ENCODE results near the gene STX8.

The STX8 gene

GRCh38 chr17:9522074-9522473 is 53.5 kb downstream of the STX8 start:
- FAIRE-seq (peak; percentile 50), DNase-seq (ENCODE audit: insufficient read length) (no peak)
- TF ChIP-seq POLR2AphosphoS5 (IDR thresholded peaks at IDR 0.05; ENCODE audit: low read depth, low read length) (no peak), TAF1 (IDR thresholded peaks at IDR 0.05; ENCODE audit: borderline replicate concordance, low read depth, low read length) (no peak), POLR2A (IDR thresholded peaks at IDR 0.05; ENCODE audit: low read depth, low read length) (no peak)

GRCh38 chr17:9521062-9521461 is 54.6 kb downstream of the STX8 start:
- DNase-seq (ENCODE audit: insufficient read length) (no peak), FAIRE-seq (no peak)
- TF ChIP-seq POLR2A (IDR thresholded peaks at IDR 0.05; ENCODE audit: low read depth, low read length) (no peak), TAF1 (IDR thresholded peaks at IDR 0.05; ENCODE audit: borderline replicate concordance, low read depth, low read length) (no peak), POLR2AphosphoS5 (IDR thresholded peaks at IDR 0.05; ENCODE audit: low read depth, low read length) (no peak)

GRCh38 chr17:9520649-9521048 is 55.0 kb downstream of the STX8 start:
- DNase-seq (ENCODE audit: insufficient read length) (no peak), FAIRE-seq (no peak)
- TF ChIP-seq POLR2A (IDR thresholded peaks at IDR 0.05; ENCODE audit: low read depth, low read length): no peak
- no peak for TF ChIP-seq POLR2AphosphoS5 (IDR thresholded peaks at IDR 0.05; ENCODE audit: low read depth, low read length)
- no peak for TF ChIP-seq TAF1 (IDR thresholded peaks at IDR 0.05; ENCODE audit: borderline replicate concordance, low read depth, low read length)

GRCh38 chr17:9519583-9520272 is 55.9 kb downstream of the STX8 start:
- TF ChIP-seq TAF1 (IDR thresholded peaks at IDR 0.05; ENCODE audit: borderline replicate concordance, low read depth, low read length): no peak
- no peak for TF ChIP-seq POLR2A (IDR thresholded peaks at IDR 0.05; ENCODE audit: low read depth, low read length)
- TF ChIP-seq POLR2AphosphoS5 (IDR thresholded peaks at IDR 0.05; ENCODE audit: low read depth, low read length): no peak
- DNase-seq (ENCODE audit: insufficient read length): no peak
- no peak for FAIRE-seq

GRCh38 chr17:9517396-9517795 is 58.2 kb downstream of the STX8 start:
- DNase-seq (ENCODE audit: insufficient read length) (no peak), FAIRE-seq (no peak)
- TF ChIP-seq TAF1 (IDR thresholded peaks at IDR 0.05; ENCODE audit: borderline replicate concordance, low read depth, low read length) (no peak), POLR2AphosphoS5 (IDR thresholded peaks at IDR 0.05; ENCODE audit: low read depth, low read length) (no peak), POLR2A (IDR thresholded peaks at IDR 0.05; ENCODE audit: low read depth, low read length) (no peak)

- no peak for TF ChIP-seq POLR2AphosphoS5 (IDR thresholded peaks at IDR 0.05; ENCODE audit: low read depth, low read length)
- no peak for TF ChIP-seq TAF1 (IDR thresholded peaks at IDR 0.05; ENCODE audit: borderline replicate concordance, low read depth, low read length)
- TF ChIP-seq POLR2A (IDR thresholded peaks at IDR 0.05; ENCODE audit: low read depth, low read length): no peak
- DNase-seq (ENCODE audit: insufficient read length): no peak
- no peak for FAIRE-seq
Measured at GRCh38 chr17:9513266-9513665, 62.4 kb downstream of the STX8 start.

GRCh38 chr17:9512323-9513168 is 63.1 kb downstream of the STX8 start:
- DNase-seq (ENCODE audit: insufficient read length): no peak
- FAIRE-seq: no peak
- TF ChIP-seq POLR2AphosphoS5 (IDR thresholded peaks at IDR 0.05; ENCODE audit: low read depth, low read length): no peak
- no peak for TF ChIP-seq TAF1 (IDR thresholded peaks at IDR 0.05; ENCODE audit: borderline replicate concordance, low read depth, low read length)
- no peak for TF ChIP-seq POLR2A (IDR thresholded peaks at IDR 0.05; ENCODE audit: low read depth, low read length)

- FAIRE-seq: no peak
- no peak for TF ChIP-seq POLR2AphosphoS5 (IDR thresholded peaks at IDR 0.05; ENCODE audit: low read depth, low read length)
- no peak for TF ChIP-seq POLR2A (IDR thresholded peaks at IDR 0.05; ENCODE audit: low read depth, low read length)
- no peak for TF ChIP-seq TAF1 (IDR thresholded peaks at IDR 0.05; ENCODE audit: borderline replicate concordance, low read depth, low read length)
- DNase-seq (ENCODE audit: insufficient read length): no peak
Measured at GRCh38 chr17:9509236-9509816, 66.3 kb downstream of the STX8 start.

GRCh38 chr17:9499041-9499440 is 76.6 kb downstream of the STX8 start:
- FAIRE-seq: no peak
- DNase-seq (ENCODE audit: insufficient read length): no peak
- TF ChIP-seq POLR2A (IDR thresholded peaks at IDR 0.05; ENCODE audit: low read depth, low read length) (no peak), TAF1 (IDR thresholded peaks at IDR 0.05; ENCODE audit: borderline replicate concordance, low read depth, low read length) (no peak), POLR2AphosphoS5 (IDR thresholded peaks at IDR 0.05; ENCODE audit: low read depth, low read length) (no peak)

GRCh38 chr17:9498490-9498889 is 77.1 kb downstream of the STX8 start:
- FAIRE-seq: no peak
- TF ChIP-seq POLR2A (IDR thresholded peaks at IDR 0.05; ENCODE audit: low read depth, low read length) (no peak), POLR2AphosphoS5 (IDR thresholded peaks at IDR 0.05; ENCODE audit: low read depth, low read length) (no peak), TAF1 (IDR thresholded peaks at IDR 0.05; ENCODE audit: borderline replicate concordance, low read depth, low read length) (no peak)
- DNase-seq (ENCODE audit: insufficient read length): no peak

GRCh38 chr17:9488556-9488955 is 87.1 kb downstream of the STX8 start:
- TF ChIP-seq TAF1 (IDR thresholded peaks at IDR 0.05; ENCODE audit: borderline replicate concordance, low read depth, low read length) (no peak), POLR2A (IDR thresholded peaks at IDR 0.05; ENCODE audit: low read depth, low read length) (no peak), POLR2AphosphoS5 (IDR thresholded peaks at IDR 0.05; ENCODE audit: low read depth, low read length) (no peak)
- DNase-seq (ENCODE audit: insufficient read length) (no peak), FAIRE-seq (no peak)

Data from GM12892 (cell line).